IMR-90 (cell line): Measurements from ENCODE around the gene CDK14.

Experiments used
- CHD1 ChIP-seq: IDR thresholded peaks from 2 replicates; pipeline ENCODE4 v1.6.1; 2012; ENCODE audit warnings: low read depth, low read length, improper control_type of control experiment
- MAFK ChIP-seq: IDR thresholded peaks from 2 replicates; pipeline ENCODE4 v1.6.1; 2012; ENCODE audit warnings: low read depth, low read length, improper control_type of control experiment
- MAZ ChIP-seq: IDR thresholded peaks from 2 replicates; pipeline ENCODE4 v1.6.1; 2012; ENCODE audit warnings: low read depth, mild to moderate bottlenecking, low read length, improper control_type of control experiment, moderate library complexity, borderline replicate concordance
- NFE2L2 ChIP-seq: fragments of 150-350 bp; IDR thresholded peaks from 2 replicates; pipeline ENCODE4 v1.6.1; 2016; ENCODE audit warnings: low read depth, mild to moderate bottlenecking, low read length
- RCOR1 ChIP-seq: IDR thresholded peaks from 2 replicates; pipeline ENCODE4 v1.6.1; 2012; ENCODE audit warnings: mild to moderate bottlenecking, low read length, improper control_type of control experiment; ENCODE audit not compliant: insufficient replicate concordance
- SMC3 ChIP-seq: fragments of 150-350 bp; IDR thresholded peaks from 2 replicates; pipeline ENCODE4 v1.6.1; 2016; ENCODE audit warnings: low read depth, mild to moderate bottlenecking, antibody characterized with exemption, low read length, moderate library complexity
- TF ChIP-seq, protein P1 (sequence below): conservative IDR thresholded peaks from 2 replicates; pipeline ENCODE4 v1.5.1; 2012; ENCODE audit warnings: mild to moderate bottlenecking, low read depth, low read length, improper control_type of control experiment
- TF ChIP-seq, protein P2 (sequence below): fragments of 150-350 bp; IDR thresholded peaks from 2 replicates; pipeline ENCODE4 v1.6.1; 2016; ENCODE audit warnings: low read depth, mild to moderate bottlenecking, low read length, moderate library complexity, borderline replicate concordance

DNA sequence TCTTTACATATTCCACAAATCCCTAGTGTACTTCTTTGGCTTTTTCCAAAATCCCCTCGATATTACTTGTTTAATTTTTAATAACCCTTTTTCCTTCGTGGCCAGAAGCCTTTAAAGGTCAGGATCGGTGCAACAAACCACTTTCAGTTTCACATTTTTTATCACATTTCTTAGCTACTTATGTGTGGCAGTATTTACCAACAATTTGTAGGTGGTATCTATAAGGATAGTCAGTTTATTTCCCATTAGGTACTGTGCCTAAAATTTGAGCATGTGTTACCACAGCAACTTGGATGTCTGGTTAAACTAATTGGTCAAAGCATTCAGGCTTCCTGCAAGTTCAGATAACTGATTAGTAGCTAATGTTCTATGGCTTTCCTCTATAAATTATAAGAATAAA lies 104.9 kb downstream of the CDK14 start:
- TF ChIP-seq, protein P1, sequence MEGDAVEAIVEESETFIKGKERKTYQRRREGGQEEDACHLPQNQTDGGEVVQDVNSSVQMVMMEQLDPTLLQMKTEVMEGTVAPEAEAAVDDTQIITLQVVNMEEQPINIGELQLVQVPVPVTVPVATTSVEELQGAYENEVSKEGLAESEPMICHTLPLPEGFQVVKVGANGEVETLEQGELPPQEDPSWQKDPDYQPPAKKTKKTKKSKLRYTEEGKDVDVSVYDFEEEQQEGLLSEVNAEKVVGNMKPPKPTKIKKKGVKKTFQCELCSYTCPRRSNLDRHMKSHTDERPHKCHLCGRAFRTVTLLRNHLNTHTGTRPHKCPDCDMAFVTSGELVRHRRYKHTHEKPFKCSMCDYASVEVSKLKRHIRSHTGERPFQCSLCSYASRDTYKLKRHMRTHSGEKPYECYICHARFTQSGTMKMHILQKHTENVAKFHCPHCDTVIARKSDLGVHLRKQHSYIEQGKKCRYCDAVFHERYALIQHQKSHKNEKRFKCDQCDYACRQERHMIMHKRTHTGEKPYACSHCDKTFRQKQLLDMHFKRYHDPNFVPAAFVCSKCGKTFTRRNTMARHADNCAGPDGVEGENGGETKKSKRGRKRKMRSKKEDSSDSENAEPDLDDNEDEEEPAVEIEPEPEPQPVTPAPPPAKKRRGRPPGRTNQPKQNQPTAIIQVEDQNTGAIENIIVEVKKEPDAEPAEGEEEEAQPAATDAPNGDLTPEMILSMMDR: no peak
- TF ChIP-seq, protein P2, sequence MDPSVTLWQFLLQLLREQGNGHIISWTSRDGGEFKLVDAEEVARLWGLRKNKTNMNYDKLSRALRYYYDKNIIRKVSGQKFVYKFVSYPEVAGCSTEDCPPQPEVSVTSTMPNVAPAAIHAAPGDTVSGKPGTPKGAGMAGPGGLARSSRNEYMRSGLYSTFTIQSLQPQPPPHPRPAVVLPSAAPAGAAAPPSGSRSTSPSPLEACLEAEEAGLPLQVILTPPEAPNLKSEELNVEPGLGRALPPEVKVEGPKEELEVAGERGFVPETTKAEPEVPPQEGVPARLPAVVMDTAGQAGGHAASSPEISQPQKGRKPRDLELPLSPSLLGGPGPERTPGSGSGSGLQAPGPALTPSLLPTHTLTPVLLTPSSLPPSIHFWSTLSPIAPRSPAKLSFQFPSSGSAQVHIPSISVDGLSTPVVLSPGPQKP: no peak
- no peak for TF ChIP-seq MAZ
- no peak for TF ChIP-seq NFE2L2
- no peak for TF ChIP-seq RCOR1
- TF ChIP-seq MAFK: no peak
- TF ChIP-seq SMC3: no peak
- TF ChIP-seq CHD1: no peak
